ENCODE data around the gene RPL29. TPM values are rescaled to one million over a fixed set of nuclear protein-coding genes. Genes with fewer than 3 reads are reported as not detected.

The RPL29 gene
- total RNA-seq, 1 experiment from 2014 or later: 696 TPM

- H3K4me3 ChIP-seq (ENCODE audit: low read depth in 2 of 2, low read length in 2 of 2): no peak overlapping the region
- POLR2A ChIA-PET: no interaction called here
- TF ChIP-seq SIN3A (IDR thresholded peaks at IDR 0.05; ENCODE audit: borderline replicate concordance, insufficient read depth, low read depth, low read length): no peak
- TF ChIP-seq POLR2AphosphoS5 (IDR thresholded peaks at IDR 0.05; ENCODE audit: low read depth, low read length): no peak
- TF ChIP-seq, protein P1, sequence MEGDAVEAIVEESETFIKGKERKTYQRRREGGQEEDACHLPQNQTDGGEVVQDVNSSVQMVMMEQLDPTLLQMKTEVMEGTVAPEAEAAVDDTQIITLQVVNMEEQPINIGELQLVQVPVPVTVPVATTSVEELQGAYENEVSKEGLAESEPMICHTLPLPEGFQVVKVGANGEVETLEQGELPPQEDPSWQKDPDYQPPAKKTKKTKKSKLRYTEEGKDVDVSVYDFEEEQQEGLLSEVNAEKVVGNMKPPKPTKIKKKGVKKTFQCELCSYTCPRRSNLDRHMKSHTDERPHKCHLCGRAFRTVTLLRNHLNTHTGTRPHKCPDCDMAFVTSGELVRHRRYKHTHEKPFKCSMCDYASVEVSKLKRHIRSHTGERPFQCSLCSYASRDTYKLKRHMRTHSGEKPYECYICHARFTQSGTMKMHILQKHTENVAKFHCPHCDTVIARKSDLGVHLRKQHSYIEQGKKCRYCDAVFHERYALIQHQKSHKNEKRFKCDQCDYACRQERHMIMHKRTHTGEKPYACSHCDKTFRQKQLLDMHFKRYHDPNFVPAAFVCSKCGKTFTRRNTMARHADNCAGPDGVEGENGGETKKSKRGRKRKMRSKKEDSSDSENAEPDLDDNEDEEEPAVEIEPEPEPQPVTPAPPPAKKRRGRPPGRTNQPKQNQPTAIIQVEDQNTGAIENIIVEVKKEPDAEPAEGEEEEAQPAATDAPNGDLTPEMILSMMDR (IDR thresholded peaks at IDR 0.05): no peak
- TF ChIP-seq TCF7L2 (IDR thresholded peaks at IDR 0.05; ENCODE audit: low read depth, low read length): no peak
- no peak for TF ChIP-seq REST (IDR thresholded peaks at IDR 0.05; ENCODE audit: insufficient read depth in 1 of 2, low read depth in 2 of 2, low read length in 1 of 2)
- H3K27ac ChIP-seq (ENCODE audit: low read length): no peak overlapping the region
- in situ Hi-C loops (cut with HindIII; ENCODE audit: low pct_unique_long_range_greater_than_20kb, low sequenced_read_pairs): no loop called here
- intact Hi-C loops (cut with micrococcal nuclease; ENCODE audit: unreplicated experiment): no loop called here
- ATAC-seq (no peak), DNase-seq (ENCODE audit: low read depth, low spot score) (no peak)
- H3K4me1 ChIP-seq (ENCODE audit: control insufficient read depth, insufficient read depth, low read length): no peaks in the 10 kb centered on the region
- no peaks in the 10 kb centered on the region for H3K9me3 ChIP-seq (ENCODE audit: control insufficient read depth, insufficient read depth, low read depth, low read length)
- no peaks in the 10 kb centered on the region for H3K36me3 ChIP-seq (ENCODE audit: control insufficient read depth, insufficient read depth, low read length)
- CTCF ChIA-PET: no interaction called here
- no TSS peak for BruUV-seq (replicated peaks)
- H3K27me3 ChIP-seq (ENCODE audit: control insufficient read depth, insufficient read depth, low read length): no peaks in the 10 kb centered on the region
Measured at GRCh38 chr3:52037291-52037690, 41.6 kb upstream of the RPL29 start.

DNA sequence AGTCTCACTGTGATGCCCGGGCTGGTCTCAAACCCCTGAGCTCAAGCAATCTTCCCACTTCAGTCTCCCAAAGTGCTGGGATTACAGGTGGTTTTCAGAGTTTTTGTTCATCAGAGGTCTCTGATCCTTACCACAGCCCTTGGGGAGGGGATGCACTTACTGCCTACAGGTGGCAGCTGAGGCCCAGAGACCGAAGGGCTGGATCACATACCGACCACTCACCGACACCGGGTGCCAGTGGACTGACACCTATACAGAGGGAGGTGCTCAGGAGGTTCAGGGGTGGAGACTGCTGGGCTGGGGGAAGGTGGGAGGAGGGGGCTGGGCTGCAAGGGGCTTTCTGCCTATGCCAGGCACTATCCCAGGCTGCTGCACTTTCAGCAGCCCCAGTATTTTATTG is 41.1 kb upstream of the RPL29 start:
- DNase-seq (ENCODE audit: low read depth, low spot score) (no peak), ATAC-seq (no peak)
- intact Hi-C loops (cut with micrococcal nuclease; ENCODE audit: unreplicated experiment) (no loop called here), in situ Hi-C loops (cut with HindIII; ENCODE audit: low pct_unique_long_range_greater_than_20kb, low sequenced_read_pairs) (no loop called here)
- POLR2A ChIA-PET: no interaction called here
- Histone ChIP-seq H3K4me1 (ENCODE audit: control insufficient read depth, insufficient read depth, low read length) (no peaks in the 10 kb centered on the region), H3K36me3 (ENCODE audit: control insufficient read depth, insufficient read depth, low read length) (no peaks in the 10 kb centered on the region), H3K27me3 (ENCODE audit: control insufficient read depth, insufficient read depth, low read length) (no peaks in the 10 kb centered on the region), H3K4me3 (ENCODE audit: low read depth in 2 of 2, low read length in 2 of 2) (no peak overlapping the region), H3K9me3 (ENCODE audit: control insufficient read depth, insufficient read depth, low read depth, low read length) (no peaks in the 10 kb centered on the region), H3K27ac (ENCODE audit: low read length) (no peak overlapping the region)
- TF ChIP-seq POLR2AphosphoS5 (IDR thresholded peaks at IDR 0.05; ENCODE audit: low read depth, low read length) (no peak), TCF7L2 (IDR thresholded peaks at IDR 0.05; ENCODE audit: low read depth, low read length) (no peak), REST (IDR thresholded peaks at IDR 0.05; ENCODE audit: insufficient read depth in 1 of 2, low read depth in 2 of 2, low read length in 1 of 2) (no peak), SIN3A (IDR thresholded peaks at IDR 0.05; ENCODE audit: borderline replicate concordance, insufficient read depth, low read depth, low read length) (no peak)
- TF ChIP-seq, protein P1 (IDR thresholded peaks at IDR 0.05): no peak
- no TSS peak for BruUV-seq (replicated peaks)
- CTCF ChIA-PET: interaction anchor here (0.7 kb wide), 3 partner anchors 8 to 106 kb away, joined by 4 read pairs; no protein-coding TSS in a partner anchor

Data from Panc1 (cell line).